RKO (cell line): ENCODE measurements around the gene TRABD2B.
A peak's percentile ranks its signal among the peaks of the same experiment; 100 is the strongest.

ENCODE experiments used
- DNase-seq: peaks from one replicate; pipeline ENCODE4 v3.0.0-alpha.2; 2016; ENCODE audit warnings: low spot score

TRABD2B gene

GRCh38 chr1:47992720-47993415, 4.3 kb downstream of the TRABD2B start:
- DNase-seq, result no peak

DNA sequence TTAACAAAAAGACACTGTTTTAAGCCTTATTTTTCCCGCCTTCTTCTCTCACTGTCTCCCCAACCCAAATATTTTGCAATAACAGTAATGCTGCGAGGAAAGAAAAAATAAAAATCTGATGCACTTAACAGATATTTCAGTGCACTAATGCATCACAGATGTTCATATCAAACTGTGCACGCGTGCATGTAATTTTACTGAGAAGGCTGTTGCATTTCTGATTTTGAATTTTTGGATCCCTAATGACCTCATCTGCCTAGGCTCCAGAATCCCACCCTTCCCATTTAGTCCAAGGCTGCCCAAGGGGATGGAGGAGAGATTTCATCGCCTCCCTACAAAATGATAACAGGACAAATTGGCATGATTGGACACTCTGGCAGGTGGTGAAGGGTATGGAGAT, 5.5 kb downstream of the TRABD2B start:
- DNase-seq, result no peak

DNA sequence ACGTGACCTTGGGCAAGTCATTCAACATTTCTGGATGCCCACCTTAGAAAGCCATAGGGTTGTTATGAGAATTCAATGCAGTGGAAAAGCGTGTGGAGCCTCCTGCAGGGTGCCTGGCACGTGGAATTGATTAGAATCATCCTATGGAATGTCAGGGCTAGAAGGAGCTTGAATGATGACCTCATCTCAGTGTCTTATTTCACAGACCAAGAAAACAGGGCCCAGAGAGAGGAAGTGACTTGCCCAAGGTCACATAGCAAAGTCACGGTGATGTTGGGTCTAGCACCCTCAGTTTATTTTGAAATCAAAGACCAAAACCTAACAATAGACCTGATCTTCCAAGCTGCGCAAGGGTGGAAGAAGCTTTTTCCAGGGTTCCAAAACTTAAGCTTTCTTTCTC, 6.0 kb downstream of the TRABD2B start:
- DNase-seq, result peak; percentile 69

- DNase-seq, result no peak
These were observed 6.9 kb downstream of the TRABD2B start for GRCh38 chr1:47990286-47990685.

DNA sequence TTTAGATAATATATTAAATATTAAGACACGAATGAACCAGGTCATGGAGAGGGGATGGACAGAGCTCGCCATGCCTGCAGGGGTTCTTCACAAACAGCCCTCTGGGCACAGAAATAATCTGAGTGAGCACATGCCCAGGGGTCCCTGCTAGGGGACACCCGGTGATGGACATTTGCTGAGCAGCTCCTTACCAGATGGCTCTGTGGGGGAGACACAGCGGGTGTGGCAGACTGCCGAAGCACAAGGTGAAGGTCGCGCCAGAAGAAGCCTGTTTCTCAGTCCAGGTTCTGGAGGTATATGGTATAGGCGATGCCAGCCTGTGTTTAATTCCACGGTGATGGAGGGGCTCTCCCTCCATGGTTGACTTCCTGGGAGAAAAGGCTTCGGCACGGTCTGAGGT, 9.6 kb downstream of the TRABD2B start:
- no peak for DNase-seq

- no peak for DNase-seq
These were observed 10.4 kb downstream of the TRABD2B start for GRCh38 chr1:47986761-47987200.

DNA sequence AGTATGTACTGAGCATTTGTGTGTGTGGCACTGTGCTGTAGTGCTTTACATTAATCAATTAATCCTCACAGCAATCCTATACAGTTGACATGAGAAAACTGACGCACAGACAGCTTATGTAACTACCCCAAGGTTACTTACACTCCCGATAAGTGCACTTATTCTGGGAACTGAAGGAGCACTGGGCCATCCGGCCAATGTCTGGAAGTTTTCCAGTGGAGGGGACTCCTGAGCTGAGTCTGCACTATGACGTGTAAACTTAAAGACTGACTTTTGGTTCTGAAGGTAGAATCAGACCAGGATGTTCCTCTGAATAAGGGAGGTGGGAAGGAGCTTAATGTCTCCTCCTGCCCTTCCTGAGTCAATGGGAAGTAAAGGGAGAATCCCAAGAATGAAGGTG, 12.2 kb downstream of the TRABD2B start:
- no peak for DNase-seq

DNA sequence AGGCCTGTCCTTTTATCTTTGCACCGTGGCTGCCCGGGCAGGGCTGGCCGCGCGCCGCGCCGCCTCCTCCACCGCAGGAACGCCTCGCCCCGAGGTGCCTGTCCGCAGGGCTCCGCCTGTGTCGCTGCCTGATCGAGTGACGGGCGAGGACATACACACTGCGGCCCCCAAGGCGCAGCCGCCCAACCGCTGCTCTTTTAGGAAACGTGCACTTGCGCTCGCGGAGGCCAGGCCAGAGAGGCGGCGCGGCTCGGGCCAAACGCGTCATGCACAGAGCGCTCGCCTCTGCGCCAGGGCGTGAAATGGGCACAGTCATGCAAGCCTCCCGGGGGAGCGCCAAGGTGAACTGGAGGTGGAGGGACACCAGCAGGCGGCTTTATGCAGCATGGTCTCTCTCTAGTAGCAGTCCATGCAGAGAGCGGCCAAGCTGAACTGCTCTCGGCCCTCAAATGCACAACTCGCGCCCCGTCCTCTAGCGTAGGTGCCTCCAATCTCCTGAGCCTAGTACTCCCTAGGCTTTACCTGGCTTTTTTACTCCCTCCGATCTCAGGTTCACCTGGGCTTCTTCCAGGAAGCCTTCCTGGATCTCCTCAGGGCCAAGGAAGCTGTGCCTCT, 12.9 kb downstream of the TRABD2B start:
- DNase-seq, result no peak

DNA sequence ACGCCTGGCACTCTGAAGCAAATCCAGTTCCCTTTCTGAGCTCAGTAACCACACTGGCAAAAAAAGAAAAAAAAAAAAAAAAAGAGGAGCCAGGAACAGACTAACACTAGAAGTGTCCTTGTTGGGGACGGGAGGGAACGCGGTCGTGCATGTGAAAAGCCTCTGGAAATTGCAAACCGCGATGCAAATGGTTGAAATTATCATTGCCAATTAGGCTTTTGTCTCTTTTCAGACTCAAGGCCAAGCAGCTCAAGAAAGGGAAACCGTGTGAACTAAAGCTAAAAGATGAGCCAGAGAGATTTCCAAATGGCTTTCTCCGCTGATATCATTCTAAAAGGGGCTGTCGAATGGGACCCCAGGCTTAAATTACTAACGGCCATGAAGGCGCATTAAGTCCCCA, 13.5 kb downstream of the TRABD2B start:
- DNase-seq, result no peak

GRCh38 chr1:47981667-47982350, 15.4 kb downstream of the TRABD2B start:
- DNase-seq, result no peak

- no peak for DNase-seq
These were observed 16.7 kb downstream of the TRABD2B start for GRCh38 chr1:47980501-47980900.

- DNase-seq, result no peak
These were observed 17.5 kb downstream of the TRABD2B start for GRCh38 chr1:47979724-47980123.

- no peak for DNase-seq
These were observed 18.7 kb downstream of the TRABD2B start for GRCh38 chr1:47978486-47978885.

- DNase-seq, result no peak
These were observed 20.5 kb downstream of the TRABD2B start for GRCh38 chr1:47976728-47977127.

DNA sequence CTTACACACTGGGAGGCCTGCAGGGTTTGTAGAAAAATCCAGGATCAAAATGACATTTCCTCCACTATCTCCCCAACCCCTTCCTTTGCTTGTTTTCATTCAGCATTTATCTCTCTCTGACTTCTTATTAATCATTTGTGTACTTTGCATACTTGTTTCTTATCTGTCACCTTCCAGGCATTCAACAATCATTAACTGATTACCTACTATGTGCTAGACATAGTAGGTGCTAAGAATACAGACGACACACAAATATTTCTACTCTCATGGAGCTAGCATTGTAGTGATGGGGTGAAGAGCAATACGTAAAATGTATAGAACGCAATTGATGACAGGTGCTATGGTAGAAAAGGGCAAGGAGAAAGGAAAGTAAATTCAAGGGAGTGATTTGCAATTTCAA, 20.9 kb downstream of the TRABD2B start:
- DNase-seq, result no peak

GRCh38 chr1:47975302-47975921, 21.8 kb downstream of the TRABD2B start:
- DNase-seq, result no peak

DNA sequence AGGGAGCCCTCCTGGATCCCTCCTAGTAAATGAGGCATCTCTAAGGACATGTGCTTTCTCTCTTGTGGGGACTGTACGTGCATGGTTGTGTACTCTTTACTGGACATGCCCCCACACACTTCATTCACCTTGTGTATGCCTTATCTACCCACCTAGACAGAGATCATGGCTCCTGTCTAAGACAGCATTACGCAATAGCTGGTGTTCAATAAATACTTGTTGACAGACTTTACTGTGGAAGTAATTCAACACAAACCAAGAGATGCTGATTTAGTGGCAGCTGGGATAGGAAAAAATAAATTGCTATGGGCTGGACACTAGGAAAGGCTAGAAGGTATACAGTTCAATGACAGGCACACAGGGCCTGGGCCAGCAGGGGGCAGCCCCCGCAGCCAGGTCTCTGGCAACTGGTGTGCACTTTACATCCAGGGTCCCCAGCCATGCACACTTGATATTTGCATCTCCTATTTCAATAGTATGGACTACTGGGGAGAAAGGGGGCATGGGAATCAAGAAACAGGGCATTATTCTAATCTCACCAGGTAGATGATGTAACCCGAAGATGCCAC, 24.2 kb downstream of the TRABD2B start:
- no peak for DNase-seq

- no peak for DNase-seq
These were observed 25.6 kb downstream of the TRABD2B start for GRCh38 chr1:47971385-47972160.

- DNase-seq, result no peak
These were observed 26.3 kb downstream of the TRABD2B start for GRCh38 chr1:47970882-47971281.

- no peak for DNase-seq
These were observed 27.7 kb downstream of the TRABD2B start for GRCh38 chr1:47969478-47969877.

GRCh38 chr1:47968556-47968888, 28.7 kb downstream of the TRABD2B start:
- DNase-seq, result no peak
